ENCODE measurements around the gene EPAS1. TPM values are rescaled to one million over a fixed set of nuclear protein-coding genes. Genes with fewer than 3 reads are reported as not detected.

Gene EPAS1
- total and polyA plus RNA-seq, 2 of the 8 experiments (the other 6 are each of a cell fraction or from before 2014, with no cell fraction given): 2.0 to 4.9 TPM

DNA sequence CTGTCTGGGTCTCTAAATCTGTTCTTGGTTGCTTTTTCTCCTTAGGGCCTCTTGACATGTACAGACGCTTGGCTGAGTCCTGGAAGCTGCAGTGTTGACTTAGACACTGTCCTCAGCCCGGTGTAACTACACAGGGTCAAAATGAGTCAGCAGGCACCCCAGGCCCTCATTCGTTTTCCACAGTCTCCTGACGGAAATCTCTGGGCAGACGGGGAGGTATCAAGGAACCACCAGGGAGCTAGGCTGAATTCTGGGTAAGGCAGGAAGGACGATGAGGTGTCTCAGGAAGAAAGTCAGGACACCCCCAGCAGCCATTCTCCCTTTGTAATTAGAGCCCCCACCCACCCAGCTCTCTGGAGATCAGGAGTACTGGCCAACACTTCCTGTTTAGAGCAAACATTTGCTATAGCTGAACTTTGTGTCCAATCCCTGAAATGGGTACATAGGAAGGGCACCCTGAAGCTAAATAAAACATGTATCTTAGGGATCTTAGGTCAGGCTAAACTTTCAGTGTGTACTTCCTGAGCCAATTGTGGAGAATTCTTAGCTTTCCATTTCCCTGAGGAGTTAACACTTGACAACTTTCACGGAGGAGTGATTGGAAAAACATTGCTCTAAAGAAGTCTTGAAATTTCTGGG lies 23.9 kb upstream of the EPAS1 start:
- Histone ChIP-seq H3K4me1 (replicated peaks in 1 of 4; ENCODE audit: control insufficient read depth in 3 of 4, insufficient read depth in 4 of 4, low read length in 3 of 4) (peaks cover 0 to 3% (median 1%) of the 10 kb centered on the region in 4 experiments; a peak in 2 of 7 replicates), H3K4me2 (ENCODE audit: insufficient read depth in 1 of 2, low read depth in 2 of 2, low read length in 2 of 2) (no peak overlapping the region), H3K56ac (replicated peaks; ENCODE audit: insufficient read length, low read depth, low read length) (no peak overlapping the region), H3K4ac (replicated peaks; ENCODE audit: insufficient read length, low read depth, low read length) (no peak overlapping the region), H2BK15ac (ENCODE audit: low read length) (no peak overlapping the region), H3K23me2 (ENCODE audit: low read depth, low read length) (no peaks in the 10 kb centered on the region; the same call in 1 of the 2 replicates), H3K79me2 (ENCODE audit: control insufficient read depth in 1 of 2, insufficient read depth in 2 of 2, low read length in 2 of 2) (no peaks in the 10 kb centered on the region), H2BK12ac (ENCODE audit: low read depth, low read length) (no peak overlapping the region), H3K18ac (ENCODE audit: extremely low read depth, low read length) (no peak overlapping the region), H2BK5ac (ENCODE audit: low read depth, low read length) (no peak overlapping the region), H3K79me1 (ENCODE audit: low read depth, low read length) (no peaks in the 10 kb centered on the region), H2AK5ac (ENCODE audit: low read depth, low read length) (no peak overlapping the region), H3K23ac (ENCODE audit: insufficient read length) (no peak overlapping the region), H3K9ac (replicated peaks in 1 of 4; ENCODE audit: extremely low read depth in 1 of 4, low read depth in 3 of 4, low read length in 3 of 4) (no peak overlapping the region), H4K8ac (ENCODE audit: extremely low read depth, insufficient read depth, low read length) (no peak overlapping the region), H3K4me3 (ENCODE audit: extremely low read depth in 1 of 4, insufficient read depth in 2 of 4, low read depth in 3 of 4, low read length in 4 of 4) (no peak overlapping the region), H2BK120ac (replicated peaks; ENCODE audit: low read depth, low read length) (no peak overlapping the region), H4K20me1 (replicated peaks in 1 of 2; ENCODE audit: control insufficient read depth in 1 of 2, insufficient read depth in 2 of 2, low read length in 2 of 2) (peaks cover 0 to 1% of the 10 kb centered on the region in 2 experiments), H3K14ac (ENCODE audit: insufficient read length) (no peak overlapping the region), H2AFZ (ENCODE audit: low read length) (no peak overlapping the region), H4K5ac (ENCODE audit: insufficient read length, low read depth, low read length) (no peak overlapping the region), H2BK20ac (ENCODE audit: low read length) (no peak overlapping the region), H3K27ac (ENCODE audit: low read depth, low read length) (no peak overlapping the region), H3K36me3 (ENCODE audit: control insufficient read depth in 2 of 4, insufficient read depth in 4 of 4, low read length in 3 of 4) (no peaks in the 10 kb centered on the region), H4K91ac (replicated peaks; ENCODE audit: insufficient read length, low read length) (no peak overlapping the region), H3K9me3 (ENCODE audit: insufficient read depth in 2 of 2, low read depth in 1 of 2, low read length in 1 of 2) (no peaks in the 10 kb centered on the region), H3K27me3 (replicated peaks in 1 of 4; ENCODE audit: control insufficient read depth in 3 of 4, extremely low read depth in 1 of 4, insufficient read depth in 3 of 4, low read length in 3 of 4) (no peaks in the 10 kb centered on the region; a peak in 1 of 7 replicates)
- POLR2A ChIA-PET (ENCODE audit: partially characterized antibody): no interaction called here
- no peak for FAIRE-seq
- DNase-seq (ENCODE audit: low read depth in 1 of 2, low spot score in 2 of 2): no peak
- 82% methylated on average over 7 of the region's 7 CpGs; no CpG with 5 or more reads in 1 of the 2 experiments for WGBS, 2 experiments (ENCODE audit: extremely low coverage in 1 of 2, insufficient coverage in 1 of 2, insufficient read length in 1 of 2, insufficient replicate concordance in 2 of 2, low coverage in 1 of 2, low lambda C conversion rate in 2 of 2, missing lambda C conversion rate in 1 of 2)
- CTCF ChIA-PET (ENCODE audit: partially characterized antibody): interaction anchor here (0.7 to 1.6 kb wide), 5 partner anchors 10 to 189 kb away, joined by 3 to 8 read pairs (median 3); no protein-coding TSS in a partner anchor
- TF ChIP-seq SUZ12 (IDR thresholded peaks at IDR 0.05; ENCODE audit: low read length) (no peak), SIRT6 (IDR thresholded peaks at IDR 0.05; ENCODE audit: low read length) (no peak), ASH2L (IDR thresholded peaks at IDR 0.05; ENCODE audit: low read length) (no peak), POLR2AphosphoS5 (IDR thresholded peaks at IDR 0.05; ENCODE audit: low read depth, low read length) (no peak)
